ENCODE data around the gene GBP3.
"Not testable (repeated sequence)": the region's sequence is repeated elsewhere in the genome, so short reads cannot be mapped to it uniquely, and the experiment has no call there.

Gene GBP3

GRCh38 chr1:89051955-89052312 lies 29.3 kb upstream of the GBP3 start:
- H3K9ac ChIP-seq (ENCODE audit: low read length): no peak overlapping the region
- no peak overlapping the region for H3K4ac ChIP-seq (ENCODE audit: low read depth, low read length)
- no peak overlapping the region for H2AFZ ChIP-seq (ENCODE audit: insufficient read depth, low read length, poor library complexity)
- DNase-seq: no peak
- H3K18ac ChIP-seq (ENCODE audit: low read length): no peak overlapping the region
- no peak overlapping the region for H4K12ac ChIP-seq (ENCODE audit: low read depth, low read length)
- no peak overlapping the region for H2BK120ac ChIP-seq (ENCODE audit: insufficient read depth, low read length, poor library complexity)
- no peak overlapping the region for H2BK12ac ChIP-seq (ENCODE audit: low read length)
- H3K79me2 ChIP-seq (ENCODE audit: control insufficient read depth, insufficient read depth, low read length, poor library complexity): no peaks in the 10 kb centered on the region
- no peak overlapping the region for H3K4me2 ChIP-seq (ENCODE audit: low read length)
- peaks cover 0 to 2% of the 10 kb centered on the region in 2 experiments for H3K4me1 ChIP-seq (ENCODE audit: control insufficient read depth in 1 of 2, insufficient read depth in 2 of 2, low read length in 2 of 2)
- no peak overlapping the region for H3K14ac ChIP-seq (ENCODE audit: low read length)
- no peaks in the 10 kb centered on the region for H3K36me3 ChIP-seq (ENCODE audit: control insufficient read depth in 1 of 2, insufficient read depth in 2 of 2, low read length in 2 of 2)
- no peak overlapping the region for H4K8ac ChIP-seq (ENCODE audit: low read depth, low read length)
- no CpG with 5 or more reads among the region's 1 CpG for WGBS (ENCODE audit: extremely low coverage, insufficient coverage, insufficient read length)
- H2AK5ac ChIP-seq (ENCODE audit: low read length): no peak overlapping the region
- H3K9me3 ChIP-seq (ENCODE audit: insufficient read depth, low read depth, low read length): no peaks in the 10 kb centered on the region
- no peak overlapping the region for H2BK5ac ChIP-seq (ENCODE audit: low read depth, low read length, poor library complexity)
- H3K27ac ChIP-seq (ENCODE audit: low read depth, low read length): no peak overlapping the region
- H4K91ac ChIP-seq (ENCODE audit: low read depth, low read length): no peak overlapping the region
- no peaks in the 10 kb centered on the region for H3K79me1 ChIP-seq (ENCODE audit: low read length)
- no peak overlapping the region for H3K23ac ChIP-seq (ENCODE audit: low read length)
- no peaks in the 10 kb centered on the region for H3K27me3 ChIP-seq (ENCODE audit: insufficient read depth, low read length)
- H3K4me3 ChIP-seq (ENCODE audit: low read depth, low read length): no peak overlapping the region

GRCh38 chr1:89051300-89051954 lies 28.8 kb upstream of the GBP3 start:
- H3K9ac ChIP-seq (ENCODE audit: low read length): no peak overlapping the region
- H4K91ac ChIP-seq (ENCODE audit: low read depth, low read length): no peak overlapping the region
- no peak overlapping the region for H4K8ac ChIP-seq (ENCODE audit: low read depth, low read length)
- H3K4me1 ChIP-seq (ENCODE audit: control insufficient read depth in 1 of 2, insufficient read depth in 2 of 2, low read length in 2 of 2): peaks cover 0 to 2% of the 10 kb centered on the region in 2 experiments
- no peaks in the 10 kb centered on the region for H3K79me1 ChIP-seq (ENCODE audit: low read length)
- no peaks in the 10 kb centered on the region for H3K27me3 ChIP-seq (ENCODE audit: insufficient read depth, low read length)
- H3K27ac ChIP-seq (ENCODE audit: low read depth, low read length): no peak overlapping the region
- no CpG with 5 or more reads among the region's 9 CpGs for WGBS (ENCODE audit: extremely low coverage, insufficient coverage, insufficient read length)
- DNase-seq: no peak
- H3K4me3 ChIP-seq (ENCODE audit: low read depth, low read length): no peak overlapping the region
- no peak overlapping the region for H2BK120ac ChIP-seq (ENCODE audit: insufficient read depth, low read length, poor library complexity)
- no peak overlapping the region for H2BK12ac ChIP-seq (ENCODE audit: low read length)
- H3K18ac ChIP-seq (ENCODE audit: low read length): no peak overlapping the region
- H2AK5ac ChIP-seq (ENCODE audit: low read length): no peak overlapping the region
- no peak overlapping the region for H2AFZ ChIP-seq (ENCODE audit: insufficient read depth, low read length, poor library complexity)
- H4K12ac ChIP-seq (ENCODE audit: low read depth, low read length): no peak overlapping the region
- no peak overlapping the region for H3K4me2 ChIP-seq (ENCODE audit: low read length)
- no peaks in the 10 kb centered on the region for H3K9me3 ChIP-seq (ENCODE audit: insufficient read depth, low read depth, low read length)
- no peaks in the 10 kb centered on the region for H3K36me3 ChIP-seq (ENCODE audit: control insufficient read depth in 1 of 2, insufficient read depth in 2 of 2, low read length in 2 of 2)
- no peak overlapping the region for H2BK5ac ChIP-seq (ENCODE audit: low read depth, low read length, poor library complexity)
- no peak overlapping the region for H3K14ac ChIP-seq (ENCODE audit: low read length)
- H3K79me2 ChIP-seq (ENCODE audit: control insufficient read depth, insufficient read depth, low read length, poor library complexity): no peaks in the 10 kb centered on the region
- H3K4ac ChIP-seq (ENCODE audit: low read depth, low read length): no peak overlapping the region
- H3K23ac ChIP-seq (ENCODE audit: low read length): no peak overlapping the region

- Histone ChIP-seq H3K79me1 (ENCODE audit: low read length) (no peaks in the 10 kb centered on the region), H4K8ac (ENCODE audit: low read depth, low read length) (no peak overlapping the region)
Observed at GRCh38 chr1:89050649-89051033, 28.0 kb upstream of the GBP3 start.

GRCh38 chr1:89049901-89050648 lies 27.4 kb upstream of the GBP3 start:
- not testable (repeated sequence) for H2AFZ ChIP-seq (ENCODE audit: insufficient read depth, low read length, poor library complexity); H3K9ac ChIP-seq (ENCODE audit: low read length); H2BK5ac ChIP-seq (ENCODE audit: low read depth, low read length, poor library complexity); H3K18ac ChIP-seq (ENCODE audit: low read length); H2BK12ac ChIP-seq (ENCODE audit: low read length); H3K79me1 ChIP-seq (ENCODE audit: low read length); H4K91ac ChIP-seq (ENCODE audit: low read depth, low read length); H3K4ac ChIP-seq (ENCODE audit: low read depth, low read length); H2BK120ac ChIP-seq (ENCODE audit: insufficient read depth, low read length, poor library complexity); H3K4me2 ChIP-seq (ENCODE audit: low read length); H3K36me3 ChIP-seq (ENCODE audit: control insufficient read depth in 1 of 2, insufficient read depth in 2 of 2, low read length in 2 of 2); H3K4me1 ChIP-seq (ENCODE audit: control insufficient read depth in 1 of 2, insufficient read depth in 2 of 2, low read length in 2 of 2); H3K4me3 ChIP-seq (ENCODE audit: low read depth, low read length); H3K79me2 ChIP-seq (ENCODE audit: control insufficient read depth, insufficient read depth, low read length, poor library complexity); H3K23ac ChIP-seq (ENCODE audit: low read length); H3K9me3 ChIP-seq (ENCODE audit: insufficient read depth, low read depth, low read length); H3K14ac ChIP-seq (ENCODE audit: low read length); H2AK5ac ChIP-seq (ENCODE audit: low read length); H4K8ac ChIP-seq (ENCODE audit: low read depth, low read length); H4K12ac ChIP-seq (ENCODE audit: low read depth, low read length); H3K27me3 ChIP-seq (ENCODE audit: insufficient read depth, low read length); H3K27ac ChIP-seq (ENCODE audit: low read depth, low read length)
- DNase-seq: peak; percentile 41 to 57
- WGBS (ENCODE audit: extremely low coverage, insufficient coverage, insufficient read length): no CpG with 5 or more reads among the region's 9 CpGs

More at GRCh38 chr1:89050649-89051033, 28.0 kb upstream of the GBP3 start:
- no peaks in the 10 kb centered on the region for H3K79me2 ChIP-seq (ENCODE audit: control insufficient read depth, insufficient read depth, low read length, poor library complexity)
- no peak overlapping the region for H3K27ac ChIP-seq (ENCODE audit: low read depth, low read length)
- H2BK120ac ChIP-seq (ENCODE audit: insufficient read depth, low read length, poor library complexity): no peak overlapping the region
- WGBS (ENCODE audit: extremely low coverage, insufficient coverage, insufficient read length): no CpG with 5 or more reads among the region's 11 CpGs
- H3K9ac ChIP-seq (ENCODE audit: low read length): no peak overlapping the region
- no peaks in the 10 kb centered on the region for H3K27me3 ChIP-seq (ENCODE audit: insufficient read depth, low read length)
- no peak for DNase-seq
- H4K91ac ChIP-seq (ENCODE audit: low read depth, low read length): no peak overlapping the region
- no peak overlapping the region for H4K12ac ChIP-seq (ENCODE audit: low read depth, low read length)
- no peak overlapping the region for H3K23ac ChIP-seq (ENCODE audit: low read length)
- H3K4me2 ChIP-seq (ENCODE audit: low read length): no peak overlapping the region
- no peaks in the 10 kb centered on the region for H3K9me3 ChIP-seq (ENCODE audit: insufficient read depth, low read depth, low read length)
- H3K18ac ChIP-seq (ENCODE audit: low read length): no peak overlapping the region
- no peak overlapping the region for H2AK5ac ChIP-seq (ENCODE audit: low read length)
- no peak overlapping the region for H2AFZ ChIP-seq (ENCODE audit: insufficient read depth, low read length, poor library complexity)
- no peak overlapping the region for H2BK5ac ChIP-seq (ENCODE audit: low read depth, low read length, poor library complexity)
- no peak overlapping the region for H3K14ac ChIP-seq (ENCODE audit: low read length)
- no peak overlapping the region for H3K4ac ChIP-seq (ENCODE audit: low read depth, low read length)
- H2BK12ac ChIP-seq (ENCODE audit: low read length): no peak overlapping the region
- no peaks in the 10 kb centered on the region for H3K36me3 ChIP-seq (ENCODE audit: control insufficient read depth in 1 of 2, insufficient read depth in 2 of 2, low read length in 2 of 2)
- H3K4me3 ChIP-seq (ENCODE audit: low read depth, low read length): no peak overlapping the region
- peaks cover 0 to 2% of the 10 kb centered on the region in 2 experiments for H3K4me1 ChIP-seq (ENCODE audit: control insufficient read depth in 1 of 2, insufficient read depth in 2 of 2, low read length in 2 of 2)

All from trophoblast cell (in vitro differentiated cells and primary cell).